Measurements from ENCODE around the gene LRRK1. TPM values are rescaled to one million over a fixed set of nuclear protein-coding genes. Genes with fewer than 3 reads are reported as not detected.
A peak's percentile ranks its signal among the peaks of the same experiment; 100 is the strongest.

Gene LRRK1
- total RNA-seq, 4 donors from 2014 or later = 2.6 to 36.6 (median 13.1) TPM

DNA sequence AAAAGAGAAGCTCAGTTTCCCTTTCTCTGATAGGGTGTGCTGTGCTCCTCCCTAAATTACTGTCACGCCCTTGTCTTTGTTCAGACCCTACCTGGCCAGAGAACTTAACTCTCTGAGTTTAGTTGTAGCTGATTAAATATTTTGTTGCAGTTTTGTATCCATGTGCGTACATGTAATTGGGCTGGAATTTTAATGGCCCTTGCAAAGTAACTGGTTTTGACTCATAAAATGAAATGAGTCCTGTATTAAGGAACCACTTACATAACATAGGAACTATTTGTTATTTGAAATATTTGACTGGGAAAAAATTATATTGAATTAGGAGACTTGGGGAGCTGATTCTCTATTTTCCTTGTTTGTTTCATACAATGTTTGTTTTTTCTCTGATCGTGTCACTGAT is 80.2 kb downstream of the LRRK1 start:
- Histone ChIP-seq H3K36me3 (no peaks in the 10 kb centered on the region), H3K4me3 (no peak overlapping the region), H3K27me3 (no peaks in the 10 kb centered on the region), H3K9me3 (no peaks in the 10 kb centered on the region), H3K4me1 (no peaks in the 10 kb centered on the region), H3K27ac (peak overlapping the region in 1 of 2 donors; percentile 42)
- intact Hi-C loops (cut with DNase I; ENCODE audit: low total_unique reads) = no loop called here
- no peak for DNase-seq
- TF ChIP-seq, protein P1, sequence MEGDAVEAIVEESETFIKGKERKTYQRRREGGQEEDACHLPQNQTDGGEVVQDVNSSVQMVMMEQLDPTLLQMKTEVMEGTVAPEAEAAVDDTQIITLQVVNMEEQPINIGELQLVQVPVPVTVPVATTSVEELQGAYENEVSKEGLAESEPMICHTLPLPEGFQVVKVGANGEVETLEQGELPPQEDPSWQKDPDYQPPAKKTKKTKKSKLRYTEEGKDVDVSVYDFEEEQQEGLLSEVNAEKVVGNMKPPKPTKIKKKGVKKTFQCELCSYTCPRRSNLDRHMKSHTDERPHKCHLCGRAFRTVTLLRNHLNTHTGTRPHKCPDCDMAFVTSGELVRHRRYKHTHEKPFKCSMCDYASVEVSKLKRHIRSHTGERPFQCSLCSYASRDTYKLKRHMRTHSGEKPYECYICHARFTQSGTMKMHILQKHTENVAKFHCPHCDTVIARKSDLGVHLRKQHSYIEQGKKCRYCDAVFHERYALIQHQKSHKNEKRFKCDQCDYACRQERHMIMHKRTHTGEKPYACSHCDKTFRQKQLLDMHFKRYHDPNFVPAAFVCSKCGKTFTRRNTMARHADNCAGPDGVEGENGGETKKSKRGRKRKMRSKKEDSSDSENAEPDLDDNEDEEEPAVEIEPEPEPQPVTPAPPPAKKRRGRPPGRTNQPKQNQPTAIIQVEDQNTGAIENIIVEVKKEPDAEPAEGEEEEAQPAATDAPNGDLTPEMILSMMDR (IDR thresholded peaks at IDR 0.05) = no peak
- no peak for TF ChIP-seq POLR2A (IDR thresholded peaks at IDR 0.05)

DNA sequence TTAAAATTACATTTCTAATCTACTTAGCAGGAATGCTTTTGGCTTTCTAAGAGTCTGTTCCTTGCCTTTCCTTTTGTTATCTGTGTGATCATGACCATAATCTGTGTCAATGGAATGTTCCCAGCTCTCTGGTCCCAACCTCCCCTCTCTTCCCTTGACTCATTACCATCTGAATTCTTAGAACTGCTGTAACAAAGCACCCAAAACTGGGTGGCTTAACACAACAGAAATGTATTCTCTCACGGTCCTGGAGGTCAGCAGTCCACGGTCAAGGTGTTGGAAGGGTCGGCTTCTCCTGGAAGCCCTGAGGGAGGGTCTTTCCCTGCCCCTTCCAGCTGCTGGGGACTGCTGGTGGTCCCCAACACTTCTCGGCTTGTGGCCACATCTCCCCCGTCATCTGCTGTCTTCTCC is 81.1 kb downstream of the LRRK1 start:
- H3K36me3 ChIP-seq = no peaks in the 10 kb centered on the region
- intact Hi-C loops (cut with DNase I; ENCODE audit: low total_unique reads) = loop anchor here (10.0 kb wide), 1 partner anchor 375 kb away; no protein-coding TSS in a partner anchor
- H3K4me1 ChIP-seq = no peaks in the 10 kb centered on the region
- H3K27ac ChIP-seq = peak overlapping the region in 1 of 2 donors; percentile 2
- H3K27me3 ChIP-seq = no peaks in the 10 kb centered on the region
- no peaks in the 10 kb centered on the region for H3K9me3 ChIP-seq
- TF ChIP-seq, protein P1 (IDR thresholded peaks at IDR 0.05) = no peak
- TF ChIP-seq POLR2A (IDR thresholded peaks at IDR 0.05) = no peak
- no peak for DNase-seq
- H3K4me3 ChIP-seq = no peak overlapping the region

DNA sequence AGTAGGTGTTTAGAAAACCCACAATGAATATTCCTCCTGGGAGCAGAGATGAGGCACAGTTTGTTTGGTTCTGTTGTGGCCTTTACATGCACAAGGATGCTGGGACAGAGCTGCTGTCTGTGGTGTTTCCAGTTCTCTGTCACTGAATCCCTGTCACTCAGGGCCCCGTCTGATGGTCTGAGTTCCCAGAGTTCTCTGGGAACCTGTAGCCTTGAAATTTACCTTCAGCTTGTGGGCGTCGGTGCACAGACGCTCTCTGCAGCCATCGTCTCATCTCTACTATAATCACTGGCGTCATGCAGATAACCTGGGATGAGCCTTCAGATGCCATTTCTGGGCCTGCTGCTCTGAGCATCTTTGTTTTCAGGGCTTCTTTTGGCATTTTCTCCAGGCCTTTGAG is 81.9 kb downstream of the LRRK1 start:
- TF ChIP-seq POLR2A (IDR thresholded peaks at IDR 0.05) = no peak
- TF ChIP-seq, protein P1 (IDR thresholded peaks at IDR 0.05) = no peak
- intact Hi-C loops (cut with DNase I; ENCODE audit: low total_unique reads) = loop anchor here (10.0 kb wide), 1 partner anchor 376 kb away; no protein-coding TSS in a partner anchor
- Histone ChIP-seq H3K9me3 (no peaks in the 10 kb centered on the region), H3K27ac (no peak overlapping the region), H3K27me3 (no peaks in the 10 kb centered on the region), H3K4me1 (no peaks in the 10 kb centered on the region), H3K4me3 (no peak overlapping the region), H3K36me3 (no peaks in the 10 kb centered on the region)
- DNase-seq = no peak

DNA sequence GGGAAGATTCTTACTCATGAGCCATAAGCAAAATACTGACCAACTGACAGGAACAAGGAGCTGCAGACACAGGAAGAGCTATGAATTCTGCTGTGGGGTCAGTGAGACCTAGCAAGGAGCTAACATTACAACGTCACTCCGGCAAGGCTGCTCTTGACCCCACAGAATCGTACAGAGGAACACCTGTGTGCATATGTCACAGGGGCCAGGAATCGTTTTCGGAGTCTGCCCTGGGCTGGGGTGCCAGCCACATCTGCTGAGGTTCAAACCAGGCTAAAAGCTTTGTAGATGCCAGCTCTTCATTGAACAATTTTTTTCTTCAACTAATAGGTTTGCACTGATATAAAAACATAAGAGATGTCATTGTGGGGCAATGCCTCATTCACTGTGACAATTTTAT is 82.6 kb downstream of the LRRK1 start:
- Histone ChIP-seq H3K4me3 (no peak overlapping the region), H3K27me3 (no peaks in the 10 kb centered on the region), H3K9me3 (no peaks in the 10 kb centered on the region), H3K4me1 (no peaks in the 10 kb centered on the region), H3K27ac (no peak overlapping the region), H3K36me3 (no peaks in the 10 kb centered on the region)
- no peak for TF ChIP-seq POLR2A (IDR thresholded peaks at IDR 0.05)
- TF ChIP-seq, protein P1 (IDR thresholded peaks at IDR 0.05) = no peak
- intact Hi-C loops (cut with DNase I; ENCODE audit: low total_unique reads) = loop anchor here (10.0 kb wide), 1 partner anchor 377 kb away; no protein-coding TSS in a partner anchor
- DNase-seq = no peak

DNA sequence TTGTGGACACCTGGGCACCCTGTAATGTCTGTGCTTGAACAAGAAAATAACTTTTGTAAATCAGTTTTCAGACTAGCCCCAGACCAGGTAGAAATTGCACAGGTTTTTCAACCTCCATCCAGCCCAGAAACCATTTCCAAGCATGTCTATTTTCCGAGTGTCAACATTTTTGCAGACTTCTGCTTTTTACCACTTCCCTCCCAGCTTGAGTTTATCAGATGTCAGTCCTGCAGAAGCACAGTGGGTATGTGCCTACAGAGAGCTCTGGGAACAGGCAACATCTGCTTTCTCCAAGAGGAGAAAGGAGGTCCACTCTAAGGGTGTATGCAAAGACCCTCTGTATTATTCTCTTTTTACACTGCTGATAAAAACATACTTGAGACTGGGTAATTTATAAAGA is 83.9 kb downstream of the LRRK1 start:
- intact Hi-C loops (cut with DNase I; ENCODE audit: low total_unique reads) = loop anchor here (10.0 kb wide), 1 partner anchor 378 kb away; no protein-coding TSS in a partner anchor
- no peak overlapping the region for H3K27ac ChIP-seq
- DNase-seq = no peak
- no peaks in the 10 kb centered on the region for H3K9me3 ChIP-seq
- TF ChIP-seq, protein P1 (IDR thresholded peaks at IDR 0.05) = no peak
- TF ChIP-seq POLR2A (IDR thresholded peaks at IDR 0.05) = no peak
- H3K4me3 ChIP-seq = no peak overlapping the region
- H3K36me3 ChIP-seq = no peaks in the 10 kb centered on the region
- no peaks in the 10 kb centered on the region for H3K4me1 ChIP-seq
- H3K27me3 ChIP-seq = no peaks in the 10 kb centered on the region

Data from uterus (tissue), 4 donors.